ENCODE data around the gene GTSE1.
A peak's percentile ranks its signal among the peaks of the same experiment; 100 is the strongest.

GTSE1 gene

GRCh38 chr22:46377525-46378425, 81.1 kb downstream of the GTSE1 start:
- H3K4me1 ChIP-seq (ENCODE audit: control insufficient read depth, insufficient read depth, low read length): peaks cover 36% of the 10 kb centered on the region
- peaks cover 8% of the 10 kb centered on the region; the same call in 1 of the 2 replicates for H3K9me3 ChIP-seq (ENCODE audit: control insufficient read depth, insufficient read depth, low read depth, low read length)
- peak overlapping the region; percentile 83 for H3K27ac ChIP-seq (ENCODE audit: low read depth, low read length)
- peak overlapping the region; percentile 67 for H3K9ac ChIP-seq (ENCODE audit: low read length)
- H3K36me3 ChIP-seq (ENCODE audit: control insufficient read depth, insufficient read depth, low read length): peaks cover 8% of the 10 kb centered on the region
- H3K27me3 ChIP-seq (ENCODE audit: control insufficient read depth, insufficient read depth, low read length): no peaks in the 10 kb centered on the region
- H3K4me3 ChIP-seq (ENCODE audit: low read depth, low read length): peak overlapping the region; percentile 36; the same call in 1 of the 2 replicates

DNA sequence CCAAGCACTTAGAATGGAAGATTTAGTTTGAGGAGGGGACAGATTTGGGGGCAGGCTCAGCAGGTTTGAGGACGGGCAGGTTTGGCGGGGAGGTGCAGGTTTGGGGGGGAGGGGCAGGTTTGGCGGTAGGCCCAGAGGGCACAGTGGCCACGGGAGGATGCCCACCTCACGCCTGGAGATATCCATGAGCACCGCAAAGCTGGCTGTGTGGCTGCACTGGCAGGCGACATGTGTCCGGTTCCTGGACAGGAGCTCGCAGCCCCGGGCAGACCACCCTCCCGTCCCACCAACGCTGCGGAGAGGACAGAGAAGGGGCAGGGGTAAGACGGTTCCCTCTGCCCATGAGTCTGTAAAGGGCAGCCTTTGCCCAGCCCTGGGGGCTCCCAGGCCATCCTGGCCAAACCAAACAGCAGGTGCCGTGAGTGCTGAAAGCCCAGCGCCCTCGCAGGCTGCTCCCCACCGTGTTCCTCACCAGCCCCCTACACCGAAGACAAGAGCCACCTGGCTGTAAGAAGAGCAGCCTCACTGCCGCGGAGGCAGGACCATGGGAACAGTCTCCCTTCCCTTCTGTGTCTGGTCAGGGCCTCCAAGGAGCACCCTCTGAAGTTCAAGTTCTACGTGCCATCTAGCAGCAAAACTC, 81.9 kb downstream of the GTSE1 start:
- H3K9ac ChIP-seq (ENCODE audit: low read length): peak overlapping the region; percentile 67
- H3K36me3 ChIP-seq (ENCODE audit: control insufficient read depth, insufficient read depth, low read length): peaks cover 10% of the 10 kb centered on the region
- H3K9me3 ChIP-seq (ENCODE audit: control insufficient read depth, insufficient read depth, low read depth, low read length): peaks cover 8% of the 10 kb centered on the region; the same call in 1 of the 2 replicates
- H3K4me3 ChIP-seq (ENCODE audit: low read depth, low read length): peak overlapping the region; percentile 36; the same call in 1 of the 2 replicates
- H3K4me1 ChIP-seq (ENCODE audit: control insufficient read depth, insufficient read depth, low read length): peaks cover 36% of the 10 kb centered on the region
- H3K27ac ChIP-seq (ENCODE audit: low read depth, low read length): peak overlapping the region; percentile 83; the same call in 1 of the 2 replicates
- no peaks in the 10 kb centered on the region for H3K27me3 ChIP-seq (ENCODE audit: control insufficient read depth, insufficient read depth, low read length)

- no peak overlapping the region for H3K9ac ChIP-seq (ENCODE audit: low read length)
- peaks cover 36% of the 10 kb centered on the region for H3K4me1 ChIP-seq (ENCODE audit: control insufficient read depth, insufficient read depth, low read length)
- peaks cover 8% of the 10 kb centered on the region; the same call in 1 of the 2 replicates for H3K9me3 ChIP-seq (ENCODE audit: control insufficient read depth, insufficient read depth, low read depth, low read length)
- no peak overlapping the region for H3K4me3 ChIP-seq (ENCODE audit: low read depth, low read length)
- H3K27ac ChIP-seq (ENCODE audit: low read depth, low read length): no peak overlapping the region
- peaks cover 10% of the 10 kb centered on the region for H3K36me3 ChIP-seq (ENCODE audit: control insufficient read depth, insufficient read depth, low read length)
- no peaks in the 10 kb centered on the region for H3K27me3 ChIP-seq (ENCODE audit: control insufficient read depth, insufficient read depth, low read length)
These were observed 82.6 kb downstream of the GTSE1 start for GRCh38 chr22:46379066-46379930.

DNA sequence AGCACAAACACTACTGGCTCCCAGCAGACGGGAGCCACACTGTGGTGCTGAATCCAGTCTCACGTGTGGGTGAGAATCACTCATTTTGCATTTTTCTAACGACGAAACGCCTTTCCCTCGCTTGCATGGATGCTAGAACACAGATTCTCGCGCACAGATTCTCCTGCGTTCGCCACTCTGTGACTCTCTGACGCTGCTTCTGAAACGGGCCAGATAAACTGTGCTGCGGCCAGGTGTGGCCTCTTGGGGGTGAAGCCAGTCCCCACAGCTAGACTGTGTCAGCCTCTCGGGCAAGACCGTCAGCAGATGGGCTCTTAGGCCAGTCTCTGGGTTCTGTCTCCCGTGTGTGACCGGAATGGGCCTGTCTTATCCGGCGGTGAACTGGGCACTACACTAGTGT, 83.4 kb downstream of the GTSE1 start:
- no peaks in the 10 kb centered on the region for H3K27me3 ChIP-seq (ENCODE audit: control insufficient read depth, insufficient read depth, low read length)
- H3K36me3 ChIP-seq (ENCODE audit: control insufficient read depth, insufficient read depth, low read length): peaks cover 10% of the 10 kb centered on the region
- H3K4me1 ChIP-seq (ENCODE audit: control insufficient read depth, insufficient read depth, low read length): peaks cover 36% of the 10 kb centered on the region
- H3K9me3 ChIP-seq (ENCODE audit: control insufficient read depth, insufficient read depth, low read depth, low read length): peaks cover 8% of the 10 kb centered on the region; the same call in 1 of the 2 replicates
- H3K27ac ChIP-seq (ENCODE audit: low read depth, low read length): no peak overlapping the region
- no peak overlapping the region for H3K9ac ChIP-seq (ENCODE audit: low read length)
- no peak overlapping the region for H3K4me3 ChIP-seq (ENCODE audit: low read depth, low read length)
